ENCODE data around the gene BRD4. TPM values are rescaled to one million over a fixed set of nuclear protein-coding genes. Genes with fewer than 3 reads are reported as not detected.

BRD4 gene
- total and polyA plus RNA-seq, 2 donors (not counting 3 experiments of a cell fraction or from before 2014, with no cell fraction given), result 14.9 to 125 TPM

- Histone ChIP-seq H3K9me1 (replicated peaks; ENCODE audit: control insufficient read depth, extremely low read depth, insufficient read depth, low read length) (no peaks in the 10 kb centered on the region), H3K9me3 (replicated peaks; ENCODE audit: control insufficient read depth, insufficient read depth, low read length) (no peaks in the 10 kb centered on the region), H3K4me2 (ENCODE audit: insufficient read depth, low read length) (no peak overlapping the region), H3K27me3 (ENCODE audit: control insufficient read depth in 2 of 2, insufficient read depth in 2 of 2, low read length in 2 of 2) (no peaks in the 10 kb centered on the region), H3K36me3 (ENCODE audit: control insufficient read depth in 2 of 2, extremely low read depth in 1 of 2, insufficient read depth in 2 of 2, low read length in 2 of 2) (no peaks in the 10 kb centered on the region), H3K4me1 (ENCODE audit: control insufficient read depth, extremely low read depth, insufficient read depth, low read length) (peaks cover 9% of the 10 kb centered on the region), H3K4me3 (replicated peaks in 1 of 3; ENCODE audit: insufficient read depth in 1 of 3, low read depth in 1 of 3, low read length in 3 of 3) (no peak overlapping the region), H3K9ac (replicated peaks; ENCODE audit: extremely low read depth, insufficient read depth, low read length) (no peak overlapping the region), H2AFZ (ENCODE audit: low read depth, low read length) (no peak overlapping the region), H4K20me1 (replicated peaks; ENCODE audit: control insufficient read depth, extremely low read depth, insufficient read depth, low read length) (peaks cover 23% of the 10 kb centered on the region), H3K27ac (ENCODE audit: insufficient read depth, low read depth, low read length) (no peak overlapping the region), H3K79me2 (ENCODE audit: control insufficient read depth, insufficient read depth, low read length) (peaks cover 96% of the 10 kb centered on the region)
- ChIA-PET POLR2A (no interaction called here), CTCF (interaction anchor here (1.6 kb wide), 1 partner anchor 16 kb away, joined by 4 read pairs; no protein-coding TSS in a partner anchor)
- intact Hi-C loops (cut with micrococcal nuclease) (no loop called here), dilution Hi-C loops (cut with MboI; ENCODE audit: extremely low pct_ligation_motif_present, low sequenced_read_pairs) (no loop called here)
- DNase-seq (ENCODE audit: low read depth, low spot score) (no peak), FAIRE-seq (peak; percentile 53)
- BruUV-seq (replicated peaks), result no TSS peak
- no peak for TF ChIP-seq EZH2 (IDR thresholded peaks at IDR 0.05; ENCODE audit: borderline replicate concordance, low read depth, low read length, severe bottlenecking)
- no peak for TF ChIP-seq MYC (IDR thresholded peaks at IDR 0.05; ENCODE audit: low read depth, low read length)
- no peak for TF ChIP-seq CTCF (IDR thresholded peaks at IDR 0.05; ENCODE audit: extremely low read depth in 1 of 2, insufficient read depth in 1 of 2, low read depth in 1 of 2, low read length in 2 of 2)
- no peak for TF ChIP-seq JUN (IDR thresholded peaks at IDR 0.05; ENCODE audit: borderline replicate concordance, insufficient read depth, insufficient read length, low read depth)
Measured at GRCh38 chr19:15296841-15297415, 35.4 kb downstream of the BRD4 start.

- no peak for FAIRE-seq
- Histone ChIP-seq H3K9ac (replicated peaks; ENCODE audit: extremely low read depth, insufficient read depth, low read length) (no peak overlapping the region), H2AFZ (ENCODE audit: low read depth, low read length) (no peak overlapping the region), H3K4me3 (replicated peaks in 1 of 3; ENCODE audit: insufficient read depth in 1 of 3, low read depth in 1 of 3, low read length in 3 of 3) (no peak overlapping the region), H3K27ac (ENCODE audit: insufficient read depth, low read depth, low read length) (no peak overlapping the region), H3K79me2 (ENCODE audit: control insufficient read depth, insufficient read depth, low read length) (peaks cover 97% of the 10 kb centered on the region), H3K9me3 (replicated peaks; ENCODE audit: control insufficient read depth, insufficient read depth, low read length) (no peaks in the 10 kb centered on the region), H3K4me2 (ENCODE audit: insufficient read depth, low read length) (no peak overlapping the region), H3K9me1 (replicated peaks; ENCODE audit: control insufficient read depth, extremely low read depth, insufficient read depth, low read length) (no peaks in the 10 kb centered on the region), H3K4me1 (ENCODE audit: control insufficient read depth, extremely low read depth, insufficient read depth, low read length) (peaks cover 9% of the 10 kb centered on the region), H3K36me3 (ENCODE audit: control insufficient read depth in 2 of 2, extremely low read depth in 1 of 2, insufficient read depth in 2 of 2, low read length in 2 of 2) (no peaks in the 10 kb centered on the region), H3K27me3 (ENCODE audit: control insufficient read depth in 2 of 2, insufficient read depth in 2 of 2, low read length in 2 of 2) (no peaks in the 10 kb centered on the region), H4K20me1 (replicated peaks; ENCODE audit: control insufficient read depth, extremely low read depth, insufficient read depth, low read length) (peaks cover 22% of the 10 kb centered on the region)
- dilution Hi-C loops (cut with MboI; ENCODE audit: extremely low pct_ligation_motif_present, low sequenced_read_pairs) (no loop called here), intact Hi-C loops (cut with micrococcal nuclease) (no loop called here)
- POLR2A ChIA-PET, result no interaction called here
- BruUV-seq (replicated peaks), result no TSS peak
- CTCF ChIA-PET, result no interaction called here
- TF ChIP-seq POLR2AphosphoS5 (IDR thresholded peaks at IDR 0.05; ENCODE audit: insufficient read depth, low read depth, low read length) (no peak), POLR2A (IDR thresholded peaks at IDR 0.05; ENCODE audit: low read depth, low read length) (no peak), JUN (IDR thresholded peaks at IDR 0.05; ENCODE audit: borderline replicate concordance, insufficient read depth, insufficient read length, low read depth) (no peak), CTCF (IDR thresholded peaks at IDR 0.05; ENCODE audit: extremely low read depth in 1 of 2, insufficient read depth in 1 of 2, low read depth in 1 of 2, low read length in 2 of 2) (no peak), MAX (IDR thresholded peaks at IDR 0.05; ENCODE audit: insufficient read depth, insufficient read length) (no peak), FOS (IDR thresholded peaks at IDR 0.05; ENCODE audit: borderline replicate concordance, insufficient read depth, low read length) (no peak), EZH2 (IDR thresholded peaks at IDR 0.05; ENCODE audit: borderline replicate concordance, low read depth, low read length, severe bottlenecking) (no peak), MYC (IDR thresholded peaks at IDR 0.05; ENCODE audit: low read depth, low read length) (no peak), GATA2 (IDR thresholded peaks at IDR 0.05; ENCODE audit: insufficient read depth, insufficient read length, low read depth, low read length) (no peak)
- DNase-seq (ENCODE audit: low read depth, low spot score), result no peak
Measured at GRCh38 chr19:15296353-15296752, 36.0 kb downstream of the BRD4 start.
